ENCODE measurements around the gene SLC18A3.

SLC18A3 gene

DNA sequence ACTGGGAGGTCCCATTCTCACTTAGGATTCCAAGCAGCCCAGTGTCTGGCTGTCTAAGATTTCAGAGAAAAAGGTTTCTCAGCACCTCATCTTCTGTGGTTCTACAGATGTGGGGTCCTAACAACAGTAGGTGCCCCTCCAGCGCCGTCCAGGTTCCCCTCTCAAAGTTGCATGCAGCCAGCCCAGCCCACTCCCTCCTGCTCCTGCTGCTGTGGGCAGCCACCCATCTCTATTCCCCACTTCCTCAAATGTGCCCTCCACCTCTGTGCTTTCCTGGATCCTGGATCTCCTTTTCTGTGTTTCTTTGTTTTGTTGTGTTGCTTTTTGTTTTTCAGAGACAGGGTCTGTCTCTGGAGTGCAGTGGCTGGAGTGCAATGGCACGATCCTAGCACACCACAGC, 13.3 kb upstream of the SLC18A3 start:
- no peak for DNase-seq

- DNase-seq, result no peak
Observed at GRCh38 chr10:49597426-49598163, 12.5 kb upstream of the SLC18A3 start.

DNA sequence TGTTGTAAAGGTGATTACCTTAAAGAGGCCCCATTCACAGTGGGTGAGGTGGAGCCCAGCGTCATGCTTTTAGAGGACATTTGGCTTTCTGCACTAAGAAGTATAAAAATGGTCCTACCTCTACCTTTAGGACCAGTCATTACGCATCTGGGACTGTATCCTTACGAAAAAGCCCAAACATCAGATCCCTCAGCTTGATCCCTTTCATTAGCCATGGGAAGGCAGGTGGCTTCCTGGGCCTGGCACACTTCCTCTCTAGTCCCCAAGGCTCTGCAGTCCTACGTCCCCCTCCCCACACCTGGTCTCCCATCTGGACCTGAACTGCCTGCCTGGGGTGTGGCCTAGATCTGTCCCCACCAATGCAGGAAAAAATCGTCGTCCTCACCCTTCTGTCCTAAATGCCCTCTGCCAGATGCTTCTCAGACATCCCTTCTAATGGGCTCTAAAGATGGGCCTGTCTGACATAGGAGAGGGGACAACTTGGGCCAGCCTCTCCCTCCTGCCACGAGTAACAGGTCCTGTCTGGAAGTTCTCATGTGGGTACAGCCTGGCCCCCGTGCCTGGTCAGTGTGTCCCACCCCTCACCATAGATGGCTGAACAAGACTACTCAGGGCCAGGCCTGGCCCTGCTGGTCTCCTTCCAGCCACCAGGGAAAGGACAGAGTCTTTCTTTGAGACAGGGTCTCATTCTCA, 11.8 kb upstream of the SLC18A3 start:
- no peak for DNase-seq

DNA sequence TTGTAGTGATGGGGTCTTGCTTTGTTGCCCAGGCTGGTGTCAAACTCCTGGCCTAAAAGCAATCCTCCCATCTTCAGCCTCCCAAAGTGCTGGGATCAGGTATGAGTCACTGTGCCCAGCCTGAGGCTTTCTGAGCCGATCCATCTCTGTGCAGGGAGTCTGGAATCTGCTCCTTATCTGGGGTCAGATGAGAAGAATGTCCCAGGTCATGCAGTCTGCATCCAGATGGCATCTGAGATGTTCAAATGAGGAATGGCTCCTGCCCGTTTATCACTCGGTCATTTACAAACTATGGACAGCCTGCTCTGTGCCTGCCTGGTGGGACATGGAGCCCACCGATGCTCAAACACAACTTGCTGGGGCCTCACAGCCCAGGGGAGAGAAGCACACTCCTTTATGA, 11.1 kb upstream of the SLC18A3 start:
- no peak for DNase-seq

DNA sequence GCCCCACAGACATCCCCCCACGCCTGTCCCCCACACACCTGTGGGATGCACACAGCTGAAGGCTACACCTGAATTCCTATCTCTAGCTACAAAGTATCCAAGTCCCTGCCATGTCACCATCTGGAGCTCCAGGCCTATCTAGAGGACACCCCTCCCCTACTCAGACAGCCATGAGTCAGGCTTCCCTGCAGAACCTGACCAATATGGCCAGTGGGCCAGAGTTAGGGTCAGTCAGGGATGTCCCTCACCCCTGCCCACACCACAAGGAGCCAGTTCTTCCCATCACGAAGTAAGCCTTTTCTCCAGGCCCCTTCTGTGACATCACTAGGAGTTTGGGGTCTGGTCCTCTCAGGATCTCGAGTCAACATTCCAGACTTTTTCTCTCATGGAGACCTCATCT, 10.6 kb upstream of the SLC18A3 start:
- DNase-seq, result no peak

GRCh38 chr10:49600046-49600445, 10.1 kb upstream of the SLC18A3 start:
- DNase-seq, result no peak

DNA sequence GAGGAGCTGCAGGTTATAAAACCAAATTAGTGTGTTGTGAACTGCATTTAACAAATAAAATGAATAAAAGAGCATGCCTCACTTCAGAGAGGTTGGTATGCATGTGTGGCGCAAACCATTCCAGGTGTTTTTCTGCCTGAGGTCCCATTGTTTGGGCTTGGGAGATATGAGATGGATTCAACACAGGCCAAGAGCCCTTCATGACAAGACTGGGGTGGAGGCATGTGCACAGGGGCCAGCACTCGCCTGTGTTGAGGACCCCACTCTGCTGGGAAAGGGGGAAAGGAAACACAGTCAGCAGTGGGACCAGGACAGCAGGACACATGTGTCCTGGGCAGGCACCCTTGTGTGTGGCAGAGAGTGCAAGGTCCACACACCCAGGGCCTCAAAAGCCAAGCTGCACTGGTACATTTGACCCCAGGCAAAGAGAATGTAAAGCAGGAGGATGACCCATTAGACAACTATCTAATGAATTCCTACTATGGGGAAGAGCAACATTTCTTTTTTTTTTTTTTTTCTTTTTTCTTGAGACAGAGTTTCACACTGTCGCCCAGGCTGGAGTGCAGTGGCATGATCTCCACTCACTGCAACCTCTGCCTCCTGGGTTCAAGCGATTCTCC, 9.2 kb upstream of the SLC18A3 start:
- no peak for DNase-seq

DNA sequence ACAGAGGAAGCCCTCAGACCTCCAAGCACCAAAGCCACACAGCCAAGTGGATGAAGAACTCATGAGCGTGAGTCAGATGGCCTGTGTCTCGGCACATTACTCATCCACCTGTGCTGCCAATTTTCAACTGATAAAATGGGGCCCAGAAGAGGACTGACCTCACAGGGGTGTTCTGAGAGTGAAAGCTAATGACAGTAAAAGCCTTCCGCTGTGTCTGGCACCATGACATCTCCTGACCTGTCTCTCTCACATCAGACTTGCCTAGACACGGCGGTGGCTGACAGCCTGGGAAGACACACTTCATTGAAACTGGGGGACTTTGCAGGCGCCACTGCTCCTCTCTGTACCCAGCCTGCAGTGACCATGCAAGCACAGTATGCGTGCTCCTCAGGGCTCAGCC, 8.3 kb upstream of the SLC18A3 start:
- no peak for DNase-seq

DNA sequence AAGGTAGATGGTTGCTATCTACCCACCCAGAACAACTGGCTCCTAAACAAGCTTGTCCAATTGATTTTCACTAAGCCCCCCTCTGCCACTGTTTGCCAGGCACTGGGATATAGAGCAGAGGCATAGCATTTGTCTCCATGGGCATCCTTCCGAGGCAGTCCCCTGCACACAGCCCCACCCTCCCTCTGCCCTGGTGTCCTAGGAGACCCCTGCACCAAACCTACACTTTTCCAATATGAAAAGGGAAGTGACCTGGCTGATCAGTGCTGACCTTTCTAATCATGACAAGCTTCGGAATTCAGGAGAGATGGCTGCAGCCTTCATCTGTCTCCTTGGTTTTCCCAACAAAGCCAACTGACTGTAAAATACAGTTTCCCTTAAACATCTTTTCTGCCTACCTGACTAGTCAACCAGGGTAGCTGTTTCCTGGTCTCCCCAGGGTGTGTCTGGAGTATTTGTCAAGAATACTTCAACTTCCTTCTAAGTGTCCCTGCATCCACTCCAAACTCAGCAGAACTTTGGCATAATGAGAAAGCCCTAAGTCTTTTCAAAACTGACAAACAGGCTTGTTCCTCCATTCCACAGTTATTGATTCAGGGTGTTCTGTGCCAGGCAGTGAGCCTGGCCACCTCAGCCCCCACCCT, 7.6 kb upstream of the SLC18A3 start:
- DNase-seq, result no peak

DNA sequence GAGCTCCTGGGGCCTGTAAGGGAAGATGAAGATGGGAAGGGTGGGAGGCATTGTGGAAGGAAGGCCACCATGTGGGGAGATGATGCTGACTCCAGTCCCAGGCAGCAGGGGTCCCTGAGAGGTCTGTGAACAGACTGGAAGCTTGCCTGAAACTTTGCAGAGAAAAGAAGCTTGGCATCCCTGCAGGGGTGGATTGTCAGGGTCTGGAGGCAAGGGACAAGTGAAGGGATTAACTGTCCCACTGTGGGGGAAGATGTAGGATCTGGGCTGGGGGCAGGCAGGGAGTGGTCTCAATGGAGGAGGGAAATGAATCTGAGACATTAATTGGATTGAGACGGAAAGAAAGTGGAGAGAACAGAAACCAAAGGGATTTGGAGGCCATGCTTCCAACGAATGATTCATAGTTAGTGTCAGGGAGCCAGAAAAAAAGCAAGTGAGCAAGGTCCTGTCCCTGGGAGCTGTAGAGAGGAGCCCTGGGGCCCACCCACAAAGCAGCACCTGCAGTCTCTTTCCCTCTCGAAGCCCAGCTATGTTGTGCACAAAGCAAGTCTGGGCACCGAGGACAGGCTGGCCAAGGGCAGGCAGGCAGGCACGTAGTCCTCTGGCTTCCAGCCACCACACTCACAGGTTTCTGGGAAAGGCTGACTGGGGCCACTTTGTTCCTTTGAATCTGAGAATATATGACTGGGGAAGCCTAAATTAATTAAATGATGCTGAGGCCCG, 4.7 kb upstream of the SLC18A3 start:
- no peak for DNase-seq

DNA sequence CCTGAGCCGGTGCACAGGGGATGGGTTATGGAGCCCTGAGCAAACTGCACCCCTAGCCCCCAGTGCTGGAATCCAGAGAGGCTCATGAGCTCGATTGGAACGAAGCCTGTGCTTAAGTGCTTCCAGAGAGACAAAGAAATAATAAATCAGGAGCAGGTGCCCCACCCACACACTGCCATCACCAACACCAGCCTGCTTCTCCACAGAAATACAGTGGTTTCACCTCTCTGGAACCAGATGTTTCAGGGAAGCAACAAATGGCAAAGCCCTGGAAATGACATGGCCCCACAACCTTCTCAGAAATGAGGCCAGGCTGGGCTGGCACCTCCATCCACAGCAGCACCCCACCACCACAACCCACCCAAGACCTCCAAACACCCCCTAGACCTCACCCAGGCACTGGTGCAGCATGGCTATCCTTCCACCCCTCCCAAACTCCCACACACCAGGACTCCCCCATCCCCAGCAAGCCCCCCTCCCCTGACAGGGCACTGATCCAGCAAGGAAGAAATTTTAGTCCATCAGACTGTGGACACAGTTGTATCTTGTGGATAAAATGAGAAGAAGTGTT, 4.1 kb upstream of the SLC18A3 start:
- no peak for DNase-seq

- peak; percentile 90 for DNase-seq
Observed at GRCh38 chr10:49606981-49607535, 3.1 kb upstream of the SLC18A3 start.

- no peak for DNase-seq
Observed at GRCh38 chr10:49608166-49609005, 1.7 kb upstream of the SLC18A3 start.

- DNase-seq, result no peak
Observed at GRCh38 chr10:49609006-49609282, 1.2 kb upstream of the SLC18A3 start.

- no peak for DNase-seq
Observed at GRCh38 chr10:49609283-49610113, 612 bp upstream of the SLC18A3 start.

DNA sequence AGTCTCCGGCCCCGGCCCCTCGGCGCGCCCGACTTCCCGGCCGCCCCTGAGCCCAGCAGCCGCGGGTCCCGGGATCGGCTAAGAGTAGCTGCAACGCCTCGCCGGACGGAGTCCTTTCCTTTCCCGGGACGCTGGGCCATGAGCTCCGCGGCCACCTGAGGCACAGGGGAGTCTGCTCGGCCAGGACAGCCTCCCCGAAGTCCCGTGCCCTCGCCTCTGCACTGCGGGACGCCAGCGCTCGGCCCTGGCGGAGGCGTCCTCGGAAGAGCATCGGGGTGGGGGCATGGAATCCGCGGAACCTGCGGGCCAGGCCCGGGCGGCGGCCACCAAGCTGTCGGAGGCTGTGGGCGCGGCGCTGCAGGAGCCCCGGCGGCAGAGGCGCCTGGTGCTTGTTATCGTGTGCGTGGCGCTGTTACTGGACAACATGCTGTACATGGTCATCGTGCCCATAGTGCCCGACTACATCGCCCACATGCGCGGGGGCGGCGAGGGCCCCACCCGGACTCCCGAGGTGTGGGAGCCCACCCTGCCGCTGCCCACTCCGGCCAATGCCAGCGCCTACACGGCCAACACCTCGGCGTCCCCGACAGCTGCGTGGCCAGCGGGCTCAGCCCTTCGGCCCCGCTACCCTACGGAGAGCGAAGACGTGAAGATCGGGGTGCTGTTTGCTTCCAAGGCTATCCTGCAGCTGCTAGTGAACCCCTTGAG, 502 bp downstream of the SLC18A3 start:
- no peak for DNase-seq

DNA sequence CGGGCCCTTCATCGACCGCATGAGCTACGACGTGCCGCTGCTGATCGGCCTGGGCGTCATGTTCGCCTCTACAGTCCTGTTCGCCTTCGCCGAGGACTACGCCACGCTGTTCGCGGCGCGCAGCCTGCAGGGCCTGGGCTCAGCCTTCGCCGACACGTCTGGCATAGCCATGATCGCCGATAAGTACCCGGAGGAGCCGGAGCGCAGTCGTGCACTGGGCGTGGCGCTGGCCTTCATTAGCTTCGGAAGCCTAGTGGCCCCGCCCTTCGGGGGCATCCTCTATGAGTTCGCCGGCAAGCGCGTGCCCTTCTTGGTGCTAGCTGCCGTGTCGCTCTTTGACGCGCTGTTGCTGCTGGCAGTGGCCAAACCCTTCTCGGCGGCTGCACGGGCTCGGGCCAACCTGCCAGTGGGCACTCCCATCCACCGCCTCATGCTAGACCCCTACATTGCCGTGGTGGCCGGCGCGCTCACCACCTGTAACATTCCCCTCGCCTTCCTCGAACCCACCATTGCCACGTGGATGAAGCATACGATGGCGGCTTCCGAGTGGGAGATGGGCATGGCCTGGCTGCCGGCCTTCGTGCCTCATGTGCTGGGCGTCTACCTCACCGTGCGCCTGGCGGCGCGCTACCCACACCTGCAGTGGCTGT, 1.2 kb downstream of the SLC18A3 start:
- DNase-seq, result peak; percentile 65

DNA sequence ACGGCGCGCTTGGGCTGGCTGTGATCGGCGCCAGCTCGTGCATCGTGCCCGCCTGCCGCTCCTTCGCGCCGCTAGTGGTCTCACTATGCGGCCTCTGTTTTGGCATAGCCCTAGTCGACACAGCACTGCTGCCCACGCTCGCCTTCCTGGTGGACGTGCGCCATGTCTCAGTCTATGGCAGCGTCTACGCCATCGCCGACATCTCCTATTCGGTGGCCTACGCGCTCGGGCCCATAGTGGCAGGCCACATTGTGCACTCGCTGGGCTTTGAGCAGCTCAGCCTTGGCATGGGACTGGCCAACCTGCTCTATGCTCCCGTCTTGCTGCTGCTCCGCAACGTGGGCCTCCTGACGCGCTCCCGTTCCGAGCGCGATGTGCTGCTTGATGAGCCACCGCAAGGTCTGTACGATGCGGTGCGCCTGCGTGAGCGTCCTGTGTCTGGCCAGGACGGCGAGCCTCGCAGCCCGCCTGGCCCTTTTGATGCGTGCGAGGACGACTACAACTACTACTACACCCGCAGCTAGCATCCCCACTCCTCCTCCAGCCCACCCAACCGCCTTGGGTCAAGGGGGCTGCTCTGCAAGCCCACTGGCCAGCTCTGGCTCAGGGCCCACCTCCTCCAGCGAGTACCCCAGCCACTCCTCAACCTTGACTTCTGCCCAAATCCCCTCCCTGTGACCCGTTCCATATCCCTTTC, 1.9 kb downstream of the SLC18A3 start:
- DNase-seq, result peak; percentile 8
